ENCODE results near the gene DLG5. TPM values are rescaled to one million over a fixed set of nuclear protein-coding genes. Genes with fewer than 3 reads are reported as not detected.

DLG5 gene
- total RNA-seq, 2 donors from 2014 or later, result 72.3 to 134 TPM

DNA sequence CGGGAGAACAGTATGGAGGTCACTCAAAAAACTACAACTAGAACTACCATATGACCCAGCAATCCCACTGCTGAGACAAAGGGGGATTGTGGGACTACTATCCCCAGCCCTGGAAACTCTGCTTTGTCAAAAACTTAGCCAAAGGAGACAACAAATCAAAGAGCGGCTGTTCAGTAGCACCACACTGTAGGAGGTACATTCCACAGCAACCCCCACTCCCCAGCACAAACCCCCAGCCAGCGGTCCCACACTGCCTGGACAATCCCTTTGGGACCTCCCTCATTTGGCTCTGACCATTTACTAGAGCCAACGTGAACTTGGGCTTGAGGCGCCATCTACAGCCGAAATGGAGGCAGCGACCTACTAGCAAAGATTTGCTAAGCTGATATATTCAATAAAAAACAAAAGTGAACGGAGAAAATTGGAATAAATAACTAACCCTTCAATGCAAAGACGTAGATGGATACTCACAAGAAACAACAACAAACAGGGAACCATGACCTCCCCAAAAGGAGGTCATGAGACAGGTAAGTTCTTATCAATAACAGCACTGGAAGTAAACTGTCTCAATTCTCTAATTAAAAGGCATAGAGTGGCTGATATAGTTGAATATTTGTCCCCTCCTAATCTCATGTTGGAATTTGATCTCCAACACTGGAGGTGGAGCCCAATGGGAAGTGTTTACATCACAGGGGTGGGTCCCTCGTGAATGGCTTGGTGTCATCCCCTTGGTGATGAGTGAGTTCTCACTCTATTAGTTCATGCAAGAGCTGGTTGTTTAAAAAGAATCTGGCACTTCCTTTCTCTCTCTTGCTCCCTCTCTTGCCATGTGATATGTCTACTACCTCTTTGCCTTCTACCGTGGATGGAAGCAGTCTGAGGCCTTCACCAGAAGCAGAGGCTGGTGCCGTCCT lies 170.0 kb downstream of the DLG5 start:
- Histone ChIP-seq H3K27me3 (replicated peaks; ENCODE audit: insufficient read depth) (no peaks in the 10 kb centered on the region), H3K36me3 (no peaks in the 10 kb centered on the region), H3K9me3 (no peaks in the 10 kb centered on the region), H3K4me1 (replicated peaks) (no peaks in the 10 kb centered on the region), H3K27ac (no peak overlapping the region), H3K4me3 (no peak overlapping the region)
- WGBS, result 40% methylated on average over 12 of the region's 12 CpGs
- DNase-seq (ENCODE audit: low spot score), result no peak
- TF ChIP-seq POLR2A (IDR thresholded peaks at IDR 0.05), result no peak
- TF ChIP-seq, protein P1, sequence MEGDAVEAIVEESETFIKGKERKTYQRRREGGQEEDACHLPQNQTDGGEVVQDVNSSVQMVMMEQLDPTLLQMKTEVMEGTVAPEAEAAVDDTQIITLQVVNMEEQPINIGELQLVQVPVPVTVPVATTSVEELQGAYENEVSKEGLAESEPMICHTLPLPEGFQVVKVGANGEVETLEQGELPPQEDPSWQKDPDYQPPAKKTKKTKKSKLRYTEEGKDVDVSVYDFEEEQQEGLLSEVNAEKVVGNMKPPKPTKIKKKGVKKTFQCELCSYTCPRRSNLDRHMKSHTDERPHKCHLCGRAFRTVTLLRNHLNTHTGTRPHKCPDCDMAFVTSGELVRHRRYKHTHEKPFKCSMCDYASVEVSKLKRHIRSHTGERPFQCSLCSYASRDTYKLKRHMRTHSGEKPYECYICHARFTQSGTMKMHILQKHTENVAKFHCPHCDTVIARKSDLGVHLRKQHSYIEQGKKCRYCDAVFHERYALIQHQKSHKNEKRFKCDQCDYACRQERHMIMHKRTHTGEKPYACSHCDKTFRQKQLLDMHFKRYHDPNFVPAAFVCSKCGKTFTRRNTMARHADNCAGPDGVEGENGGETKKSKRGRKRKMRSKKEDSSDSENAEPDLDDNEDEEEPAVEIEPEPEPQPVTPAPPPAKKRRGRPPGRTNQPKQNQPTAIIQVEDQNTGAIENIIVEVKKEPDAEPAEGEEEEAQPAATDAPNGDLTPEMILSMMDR (IDR thresholded peaks at IDR 0.05), result peak in 3 of 4 experiments; percentile 21 to 44 (median 39)
- intact Hi-C loops (cut with DNase I), result loop anchor here (2.0 kb wide), 1 partner anchor 38 kb away; no protein-coding TSS in a partner anchor

GRCh38 chr10:77746047-77746707 lies 180.4 kb downstream of the DLG5 start:
- intact Hi-C loops (cut with DNase I), result no loop called here
- WGBS, result 77% methylated on average over 13 of the region's 13 CpGs
- DNase-seq (ENCODE audit: low spot score), result no peak

GRCh38 chr10:77744245-77744644 lies 182.3 kb downstream of the DLG5 start:
- intact Hi-C loops (cut with DNase I), result no loop called here
- WGBS, result 81% methylated on average over 4 of the region's 4 CpGs

More at GRCh38 chr10:77746047-77746707, 180.4 kb downstream of the DLG5 start:
- Histone ChIP-seq H3K27me3 (replicated peaks; ENCODE audit: insufficient read depth) (no peaks in the 10 kb centered on the region), H3K36me3 (no peaks in the 10 kb centered on the region), H3K9me3 (no peaks in the 10 kb centered on the region), H3K4me1 (replicated peaks) (no peaks in the 10 kb centered on the region), H3K4me3 (no peak overlapping the region), H3K27ac (no peak overlapping the region)
- TF ChIP-seq POLR2AphosphoS5 (IDR thresholded peaks at IDR 0.05) (no peak), POLR2A (IDR thresholded peaks at IDR 0.05) (no peak)
- TF ChIP-seq, protein P1 (IDR thresholded peaks at IDR 0.05), result no peak

GRCh38 chr10:77742172-77742571 lies 184.4 kb downstream of the DLG5 start:
- Histone ChIP-seq H3K9me3 (no peaks in the 10 kb centered on the region), H3K27me3 (replicated peaks; ENCODE audit: insufficient read depth) (no peaks in the 10 kb centered on the region), H3K4me3 (no peak overlapping the region), H3K36me3 (no peaks in the 10 kb centered on the region), H3K27ac (no peak overlapping the region), H3K4me1 (replicated peaks) (no peaks in the 10 kb centered on the region)
- no peak for DNase-seq (ENCODE audit: low spot score)
- WGBS, result 60% methylated on average over 5 of the region's 5 CpGs
- intact Hi-C loops (cut with DNase I), result no loop called here
- TF ChIP-seq POLR2A (IDR thresholded peaks at IDR 0.05), result no peak
- TF ChIP-seq, protein P1 (IDR thresholded peaks at IDR 0.05), result no peak
- no peak for TF ChIP-seq POLR2AphosphoS5 (IDR thresholded peaks at IDR 0.05)

More at GRCh38 chr10:77744245-77744644, 182.3 kb downstream of the DLG5 start:
- Histone ChIP-seq H3K4me1 (replicated peaks) (no peaks in the 10 kb centered on the region), H3K36me3 (no peaks in the 10 kb centered on the region), H3K27me3 (replicated peaks; ENCODE audit: insufficient read depth) (no peaks in the 10 kb centered on the region), H3K9me3 (no peaks in the 10 kb centered on the region), H3K4me3 (no peak overlapping the region), H3K27ac (no peak overlapping the region)
- TF ChIP-seq POLR2AphosphoS5 (IDR thresholded peaks at IDR 0.05) (no peak), POLR2A (IDR thresholded peaks at IDR 0.05) (no peak)
- TF ChIP-seq, protein P1 (IDR thresholded peaks at IDR 0.05), result no peak
- no peak for DNase-seq (ENCODE audit: low spot score)

Measured in prostate gland (tissue), 2 donors.